HCT116 (cell line): ENCODE results near the gene LRCH3. TPM values are rescaled to one million over a fixed set of nuclear protein-coding genes. Genes with fewer than 3 reads are reported as not detected.

Experiments used
- ATAC-seq: fragments of 200-7000 bp; cut with Tn5 transposase; 2 replicates; pipeline ENCODE4 v1.9.1; 2020; ENCODE audit warnings: mild to moderate bottlenecking, moderate library complexity
- BruUV-seq: library from RNA; stranded (reverse); fragments of 400-500 nt; replicated peaks from 2 replicates; lab custom pipeline; 2021; lab: Mats Ljungman, UMichigan
- CTCF ChIA-PET: fragments of 300-600 bp; sonication (Branson Sonifier 250); formaldehyde crosslinking; loops from one replicate; lab custom pipeline; 2021; ENCODE audit warnings: antibody characterized with exemption; lab: Charles Lee
- POLR2A ChIA-PET: fragments of 300-600, 350-600 bp; sonication (Branson Sonifier 250); formaldehyde crosslinking; loops from one replicate; lab custom pipeline; 2021; ENCODE audit warnings: antibody characterized with exemption; lab: Charles Lee
- RAD21 ChIA-PET, 2 experiments: fragments of 300-600 bp; sonication (Branson Sonifier 250); formaldehyde crosslinking; loops; one replicate each; lab custom pipeline; 2023; ENCODE audit warnings: low total read pairs in 2 of 2; ENCODE audit not compliant: uncharacterized antibody in 2 of 2, unreplicated experiment in 2 of 2, low non-redundant PET in 1 of 2; lab: Charles Lee
- DNase-seq: peaks from one replicate; pipeline ENCODE4 v3.0.0-alpha.2; 2010; ENCODE audit warnings: low read depth, low spot score
- H2AFZ ChIP-seq: fragments of 200-600 bp; shearing (Covaris generic), sonication (generic); 2 replicates; pipeline ENCODE4 v1.6.1; 2017; ENCODE audit warnings: low read depth, mixed run types, mixed read lengths, antibody characterized with exemption, low read length; ENCODE audit not compliant: poor library complexity, severe bottlenecking
- H3K27ac ChIP-seq: 2 replicates; pipeline ENCODE4 v1.5.1; 2012; ENCODE audit warnings: low read depth, low read length
- H3K27me3 ChIP-seq: fragments of 200-600 bp; sonication (generic); 2 replicates; pipeline ENCODE4 v1.6.1; 2016; ENCODE audit warnings: mixed run types, low read length, mixed read lengths; ENCODE audit not compliant: insufficient read depth
- H3K36me3 ChIP-seq, 2 experiments: fragments of 200-500 bp in 1 of 2; fragments of 200-600 bp in 1 of 2; sonication (Bioruptor generic) in 1 of 2; sonication (generic) in 1 of 2; 2 replicates each; pipeline versions ENCODE4 v1.5.1 to v1.6.1; 2014 to 2016; ENCODE audit warnings: low read length in 2 of 2, inconsistent platforms in 1 of 2, mixed read lengths in 1 of 2, mixed run types in 1 of 2; ENCODE audit not compliant: insufficient read depth in 2 of 2, control insufficient read depth in 1 of 2
- H3K4me1 ChIP-seq, 2 experiments: fragments of 200-600 bp in 1 of 2; sonication (generic) in 1 of 2; 2 replicates each; pipeline versions ENCODE4 v1.5.1 to v1.6.1; 2012 to 2017; ENCODE audit warnings: low read length in 2 of 2, inconsistent platforms in 1 of 2, mild to moderate bottlenecking in 1 of 2, mixed read lengths in 1 of 2, mixed run types in 1 of 2, moderate library complexity in 1 of 2; ENCODE audit not compliant: insufficient read depth in 2 of 2, control insufficient read depth in 1 of 2
- H3K4me2 ChIP-seq: fragments of 200-600 bp; sonication (generic); 2 replicates; pipeline ENCODE4 v1.6.1; 2017; ENCODE audit warnings: mixed run types, low read length, mixed read lengths
- H3K4me3 ChIP-seq, 2 experiments: fragments of 200-600 bp in 1 of 2; sonication (generic) in 1 of 2; replicated peaks in 1 of 2; 2 replicates each; pipeline ENCODE4 v1.5.1; 2011 to 2016; ENCODE audit warnings: low read length in 2 of 2, control low read depth in 1 of 2, low read depth in 1 of 2, mild to moderate bottlenecking in 1 of 2, mixed read lengths in 1 of 2, mixed run types in 1 of 2
- H3K79me2 ChIP-seq: fragments of 200-600 bp; sonication (generic); 2 replicates; pipeline ENCODE4 v1.6.1; 2017; ENCODE audit warnings: mild to moderate bottlenecking, mixed run types, low read length, moderate library complexity, mixed read lengths; ENCODE audit not compliant: insufficient read depth
- H3K9ac ChIP-seq: fragments of 200-600 bp; sonication (generic); 2 replicates; pipeline ENCODE4 v1.6.1; 2016; ENCODE audit warnings: low read length, mixed read lengths
- H3K9me2 ChIP-seq: fragments of 200-600 bp; sonication (generic), shearing (Covaris generic); 2 replicates; pipeline ENCODE4 v1.6.1; 2017; ENCODE audit warnings: mixed run types, mild to moderate bottlenecking, moderate library complexity; ENCODE audit not compliant: insufficient read depth
- H3K9me3 ChIP-seq, 2 experiments: fragments of 200-500 bp in 1 of 2; fragments of 200-600 bp in 1 of 2; sonication (Bioruptor generic) in 1 of 2; sonication (generic) in 1 of 2; 2 replicates each; pipeline ENCODE4 v1.6.1; 2014 to 2017; ENCODE audit warnings: low read length in 2 of 2, mixed read lengths in 2 of 2, inconsistent platforms in 1 of 2, low read depth in 1 of 2, mild to moderate bottlenecking in 1 of 2, mixed run types in 1 of 2, moderate library complexity in 1 of 2; ENCODE audit not compliant: control insufficient read depth in 1 of 2, insufficient read depth in 1 of 2
- H4K20me1 ChIP-seq: fragments of 200-600 bp; sonication (generic), shearing (Covaris generic); 2 replicates; pipeline ENCODE4 v1.6.1; 2017; ENCODE audit warnings: mixed run types, mild to moderate bottlenecking, moderate library complexity; ENCODE audit not compliant: insufficient read depth
- CBX3 ChIP-seq: IDR thresholded peaks from 2 replicates; pipeline ENCODE4 v1.6.1; 2012; ENCODE audit warnings: low read depth
- CEBPB ChIP-seq: IDR thresholded peaks from 2 replicates; pipeline ENCODE4 v1.6.1; 2012; ENCODE audit warnings: low read depth
- CTCF ChIP-seq, 3 experiments: fragments of 200-600 bp in 1 of 3; sonication (generic) in 1 of 3; IDR thresholded peaks in 2 of 3; conservative IDR thresholded peaks in 1 of 3; 2 replicates each; pipeline ENCODE4 v1.5.1; 2012 to 2017; ENCODE audit warnings: low read depth in 2 of 3, low read length in 2 of 3, antibody characterized with exemption in 1 of 3, borderline replicate concordance in 1 of 3, control low read depth in 1 of 3, mild to moderate bottlenecking in 1 of 3, mixed read lengths in 1 of 3, mixed run types in 1 of 3, moderate library complexity in 1 of 3; ENCODE audit not compliant: insufficient read depth in 1 of 3
- EGR1 ChIP-seq: IDR thresholded peaks from 2 replicates; pipeline ENCODE4 v1.6.1; 2012; ENCODE audit warnings: low read depth
- ELF1 ChIP-seq: IDR thresholded peaks from 2 replicates; pipeline ENCODE4 v1.6.1; 2012; ENCODE audit warnings: low read depth, borderline replicate concordance
- EZH2 ChIP-seq: fragments of 200-600 bp; sonication (generic); IDR thresholded peaks from 2 replicates; pipeline ENCODE4 v1.6.1; 2017; ENCODE audit warnings: antibody characterized with exemption, mixed run types
- EZH2phosphoT487 ChIP-seq: fragments of 200-600 bp; IDR thresholded peaks from 2 replicates; pipeline ENCODE4 v1.6.1; 2018; ENCODE audit warnings: antibody characterized with exemption, borderline replicate concordance
- FOSL1 ChIP-seq: IDR thresholded peaks from 2 replicates; pipeline ENCODE4 v1.6.1; 2012; ENCODE audit warnings: low read depth
- POLR2A ChIP-seq: IDR thresholded peaks from 2 replicates; pipeline ENCODE4 v1.7.0; 2011; ENCODE audit warnings: borderline replicate concordance; ENCODE audit not compliant: insufficient read depth, insufficient read length; ENCODE audit errors: extremely low read depth
- POLR2AphosphoS5 ChIP-seq: IDR thresholded peaks from 2 replicates; pipeline ENCODE4 v1.6.1; 2011; ENCODE audit warnings: mild to moderate bottlenecking, low read depth, low read length, moderate library complexity
- RAD21 ChIP-seq: IDR thresholded peaks from 2 replicates; pipeline ENCODE4 v1.6.1; 2012; ENCODE audit warnings: low read depth, mild to moderate bottlenecking
- SIN3A ChIP-seq: IDR thresholded peaks from 2 replicates; pipeline ENCODE4 v1.6.1; 2012; ENCODE audit warnings: low read depth
- SP1 ChIP-seq: IDR thresholded peaks from 2 replicates; pipeline ENCODE4 v1.6.1; 2012; ENCODE audit warnings: low read depth
- SRF ChIP-seq: IDR thresholded peaks from 2 replicates; pipeline ENCODE4 v1.6.1; 2012; ENCODE audit warnings: low read depth
- TCF7L2 ChIP-seq: IDR thresholded peaks from 2 replicates; pipeline ENCODE4 v1.7.0; 2011; ENCODE audit warnings: borderline replicate concordance, inconsistent platforms; ENCODE audit not compliant: insufficient read depth, insufficient read length; ENCODE audit errors: extremely low read depth
- ZNF274 ChIP-seq: fragments of 200-500 bp; sonication (Bioruptor generic); IDR thresholded peaks from 2 replicates; pipeline ENCODE4 v1.6.1; 2014; ENCODE audit warnings: mild to moderate bottlenecking, low read depth, low read length, inconsistent platforms
- intact Hi-C: fragments of 100-400 bp; cut with micrococcal nuclease; formaldehyde crosslinking; loops from 2 replicates; pipeline ENCODE4 v1.10.0; 2022
- total RNA-seq: library from RNA; stranded (reverse); gene quantifications from one replicate; pipeline ENCODE4 v1.2.1, GENCODE V29; 2021; ENCODE audit not compliant: unreplicated experiment
- TF ChIP-seq, protein P1 (sequence below): IDR thresholded peaks from 2 replicates; pipeline ENCODE4 v1.6.1; 2012
- TF ChIP-seq, protein P2 (sequence below): IDR thresholded peaks from 2 replicates; pipeline ENCODE4 v1.6.1; 2012
- TF ChIP-seq, protein P3 (sequence below): IDR thresholded peaks from 2 replicates; pipeline ENCODE4 v1.6.1; 2011; ENCODE audit warnings: mild to moderate bottlenecking, low read length, moderate library complexity; ENCODE audit not compliant: insufficient replicate concordance; ENCODE audit errors: extremely low read depth

Gene LRCH3
- total RNA-seq, 1 experiment from 2014 or later = 38.1 TPM

GRCh38 chr3:197814372-197814771 is 23.3 kb downstream of the LRCH3 start:
- H3K4me3 ChIP-seq = no peak overlapping the region
- no peaks in the 10 kb centered on the region for H3K9me3 ChIP-seq
- RAD21 ChIA-PET = no interaction called here
- no peak overlapping the region for H3K27ac ChIP-seq
- H2AFZ ChIP-seq = no peak overlapping the region
- no peaks in the 10 kb centered on the region for H3K36me3 ChIP-seq
- DNase-seq (no peak), ATAC-seq (no peak)
- intact Hi-C loops = no loop called here
- peaks cover 4 to 9% of the 10 kb centered on the region in 2 experiments; a peak in 3 of 4 replicates for H3K4me1 ChIP-seq
- TF ChIP-seq SIN3A = no peak
- TF ChIP-seq TCF7L2 = no peak
- TF ChIP-seq SP1 = no peak
- no peak for TF ChIP-seq ZNF274
- no peak for TF ChIP-seq POLR2A
- no peak for TF ChIP-seq POLR2AphosphoS5
- TF ChIP-seq ELF1 = no peak
- TF ChIP-seq EZH2phosphoT487 = no peak
- no peak for TF ChIP-seq SRF
- TF ChIP-seq, protein P1, sequence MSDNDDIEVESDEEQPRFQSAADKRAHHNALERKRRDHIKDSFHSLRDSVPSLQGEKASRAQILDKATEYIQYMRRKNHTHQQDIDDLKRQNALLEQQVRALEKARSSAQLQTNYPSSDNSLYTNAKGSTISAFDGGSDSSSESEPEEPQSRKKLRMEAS = no peak
- no peak for TF ChIP-seq EZH2
- TF ChIP-seq EGR1 = no peak
- TF ChIP-seq, protein P2, sequence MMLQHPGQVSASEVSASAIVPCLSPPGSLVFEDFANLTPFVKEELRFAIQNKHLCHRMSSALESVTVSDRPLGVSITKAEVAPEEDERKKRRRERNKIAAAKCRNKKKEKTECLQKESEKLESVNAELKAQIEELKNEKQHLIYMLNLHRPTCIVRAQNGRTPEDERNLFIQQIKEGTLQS = no peak
- no peak for TF ChIP-seq CEBPB
- TF ChIP-seq CBX3 = no peak
- no peak for TF ChIP-seq FOSL1
- no peak for TF ChIP-seq CTCF (IDR thresholded peaks at IDR 0.05 in 2 of 3, conservative IDR thresholded peaks at IDR 0.05 in 1 of 3; ENCODE audit: borderline replicate concordance in 1 of 3, insufficient read depth in 1 of 3, low read depth in 2 of 3, low read length in 2 of 3)
- no peak for TF ChIP-seq RAD21
- TF ChIP-seq, protein P3, sequence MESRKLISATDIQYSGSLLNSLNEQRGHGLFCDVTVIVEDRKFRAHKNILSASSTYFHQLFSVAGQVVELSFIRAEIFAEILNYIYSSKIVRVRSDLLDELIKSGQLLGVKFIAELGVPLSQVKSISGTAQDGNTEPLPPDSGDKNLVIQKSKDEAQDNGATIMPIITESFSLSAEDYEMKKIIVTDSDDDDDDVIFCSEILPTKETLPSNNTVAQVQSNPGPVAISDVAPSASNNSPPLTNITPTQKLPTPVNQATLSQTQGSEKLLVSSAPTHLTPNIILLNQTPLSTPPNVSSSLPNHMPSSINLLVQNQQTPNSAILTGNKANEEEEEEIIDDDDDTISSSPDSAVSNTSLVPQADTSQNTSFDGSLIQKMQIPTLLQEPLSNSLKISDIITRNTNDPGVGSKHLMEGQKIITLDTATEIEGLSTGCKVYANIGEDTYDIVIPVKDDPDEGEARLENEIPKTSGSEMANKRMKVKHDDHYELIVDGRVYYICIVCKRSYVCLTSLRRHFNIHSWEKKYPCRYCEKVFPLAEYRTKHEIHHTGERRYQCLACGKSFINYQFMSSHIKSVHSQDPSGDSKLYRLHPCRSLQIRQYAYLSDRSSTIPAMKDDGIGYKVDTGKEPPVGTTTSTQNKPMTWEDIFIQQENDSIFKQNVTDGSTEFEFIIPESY = no peak
- H3K9me2 ChIP-seq = no peaks in the 10 kb centered on the region
- no peak overlapping the region for H3K4me2 ChIP-seq
- no peaks in the 10 kb centered on the region for H3K27me3 ChIP-seq
- CTCF ChIA-PET = no interaction called here
- no peaks in the 10 kb centered on the region for H4K20me1 ChIP-seq
- no TSS peak for BruUV-seq
- peaks cover 46% of the 10 kb centered on the region for H3K79me2 ChIP-seq
- POLR2A ChIA-PET = no interaction called here
- H3K9ac ChIP-seq = no peak overlapping the region
